Left lobe of liver (tissue), 2 donors: ENCODE data around the gene KRTAP5-10. TPM values are rescaled to one million over a fixed set of nuclear protein-coding genes. Genes with fewer than 3 reads are reported as not detected.
"Not testable (repeated sequence)": the region's sequence is repeated elsewhere in the genome, so short reads cannot be mapped to it uniquely, and the experiment has no call there.

Experiments
- ATAC-seq: fragments of 200-7000 bp; cut with Tn5 transposase; one replicate; pipeline ENCODE4 v1.9.1; 2020; ENCODE audit warnings: mild to moderate bottlenecking, moderate library complexity
- DNase-seq: peaks from one replicate; pipeline ENCODE4 v3.0.0-alpha.2; 2020; ENCODE audit warnings: low spot score
- total RNA-seq: library from RNA; stranded (reverse); gene quantifications from one replicate; pipeline ENCODE4 v1.2.1, GENCODE V29; 2021
- donor health status: DM: no; HTN: no; CAD: no; lungs with moderate emphysema.
- donor health status: DM: no; HTN: yes; CAD: no.

Gene KRTAP5-10
- 0.15 TPM for total RNA-seq

GRCh38 chr11:71565263-71565662 lies at the start of gene KRTAP5-10:
TSS of gene KRTAP5-10 (plus strand) at chr11:71565563. CDS start at chr11:71565588, 25 bp downstream.
- DNase-seq: no peak
- ATAC-seq: no peak

GRCh38 chr11:71518506-71519471 lies 46.6 kb upstream of the KRTAP5-10 start:
- DNase-seq (peak; percentile 35), ATAC-seq (no peak)

GRCh38 chr11:71519546-71519945 lies 45.8 kb upstream of the KRTAP5-10 start:
- ATAC-seq (no peak), DNase-seq (no peak)

- no peak for DNase-seq
- peak; percentile 3 for ATAC-seq
Measured at GRCh38 chr11:71525188-71525937, 40.0 kb upstream of the KRTAP5-10 start.

- ATAC-seq (peak; percentile 68), DNase-seq (peak; percentile 49)
Measured at GRCh38 chr11:71525938-71526495, 39.3 kb upstream of the KRTAP5-10 start.

GRCh38 chr11:71526796-71527575 lies 38.4 kb upstream of the KRTAP5-10 start, which contains the start of gene KRTAP5-7:
TSS of gene KRTAP5-7 (plus strand) at chr11:71527267. CDS start at chr11:71527301, 34 bp downstream.
- DNase-seq: peak; percentile 49
- ATAC-seq: peak; percentile 57

GRCh38 chr11:71527576-71528210 lies 37.7 kb upstream of the KRTAP5-10 start:
- DNase-seq (peak; percentile 47), ATAC-seq (peak; percentile 35)

- DNase-seq (peak; percentile 58), ATAC-seq (peak; percentile 69)
Measured at GRCh38 chr11:71530602-71531001, 34.8 kb upstream of the KRTAP5-10 start.

GRCh38 chr11:71532036-71532610 lies 33.2 kb upstream of the KRTAP5-10 start:
- no peak for ATAC-seq
- peak; percentile 12 for DNase-seq

- not testable (repeated sequence) for ATAC-seq
- peak; percentile 50 for DNase-seq
Measured at GRCh38 chr11:71534711-71535608, 30.4 kb upstream of the KRTAP5-10 start.

- ATAC-seq: no peak
- DNase-seq: peak; percentile 14
Measured at GRCh38 chr11:71535825-71536224, 29.5 kb upstream of the KRTAP5-10 start.

GRCh38 chr11:71537537-71537936 lies 27.8 kb upstream of the KRTAP5-10 start:
- ATAC-seq: no peak
- peak; percentile 24 for DNase-seq

- DNase-seq: peak; percentile 28
- ATAC-seq: not testable (repeated sequence)
Measured at GRCh38 chr11:71537977-71538665, 27.2 kb upstream of the KRTAP5-10 start, which contains the start of gene KRTAP5-8. TSS of gene KRTAP5-8 (plus strand) at chr11:71538025. CDS start at chr11:71538056, 31 bp downstream.

- ATAC-seq (no peak), DNase-seq (no peak)
Measured at GRCh38 chr11:71538666-71538990, 26.7 kb upstream of the KRTAP5-10 start.

- peak; percentile 22 for DNase-seq
- ATAC-seq: no peak
Measured at GRCh38 chr11:71539017-71539416, 26.3 kb upstream of the KRTAP5-10 start.

GRCh38 chr11:71539971-71540370 lies 25.4 kb upstream of the KRTAP5-10 start:
- peak; percentile 19 for DNase-seq

GRCh38 chr11:71540521-71541304 lies 24.6 kb upstream of the KRTAP5-10 start:
- not testable (repeated sequence) for DNase-seq, ATAC-seq

More at GRCh38 chr11:71539971-71540370, 25.4 kb upstream of the KRTAP5-10 start:
- ATAC-seq: not testable (repeated sequence)
